HG02970 (cell line): Measurements from ENCODE around the gene INSM1.

Source experiments
- ATAC-seq: cut with Tn5 transposase; IDR thresholded peaks from one replicate; pipeline ENCODE4 v1.9.1; 2021; ENCODE audit warnings: mild to moderate bottlenecking, moderate library complexity, moderate number of reproducible peaks; ENCODE audit not compliant: unreplicated experiment, low FRiP score

INSM1 gene

DNA sequence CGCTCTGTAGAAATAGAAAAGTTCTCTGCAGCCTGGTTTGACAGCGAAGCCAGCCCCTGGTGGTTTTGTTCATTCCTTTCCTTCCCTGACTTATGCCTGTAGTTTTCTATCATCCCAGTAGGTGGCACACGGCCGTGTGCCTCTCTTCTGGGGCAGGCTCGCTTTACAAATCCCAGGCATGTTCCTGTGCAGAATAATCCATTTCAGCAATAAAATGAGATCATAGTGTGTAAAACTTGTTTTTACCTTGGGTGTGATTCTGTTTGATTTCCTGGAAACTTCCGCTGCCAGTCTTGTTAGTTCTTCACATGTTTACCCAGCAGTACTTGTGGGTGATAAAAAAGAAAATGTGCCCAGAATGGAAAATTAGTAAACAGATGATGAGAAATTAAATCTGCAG, 7.4 kb upstream of the INSM1 start:
- no peak for ATAC-seq

DNA sequence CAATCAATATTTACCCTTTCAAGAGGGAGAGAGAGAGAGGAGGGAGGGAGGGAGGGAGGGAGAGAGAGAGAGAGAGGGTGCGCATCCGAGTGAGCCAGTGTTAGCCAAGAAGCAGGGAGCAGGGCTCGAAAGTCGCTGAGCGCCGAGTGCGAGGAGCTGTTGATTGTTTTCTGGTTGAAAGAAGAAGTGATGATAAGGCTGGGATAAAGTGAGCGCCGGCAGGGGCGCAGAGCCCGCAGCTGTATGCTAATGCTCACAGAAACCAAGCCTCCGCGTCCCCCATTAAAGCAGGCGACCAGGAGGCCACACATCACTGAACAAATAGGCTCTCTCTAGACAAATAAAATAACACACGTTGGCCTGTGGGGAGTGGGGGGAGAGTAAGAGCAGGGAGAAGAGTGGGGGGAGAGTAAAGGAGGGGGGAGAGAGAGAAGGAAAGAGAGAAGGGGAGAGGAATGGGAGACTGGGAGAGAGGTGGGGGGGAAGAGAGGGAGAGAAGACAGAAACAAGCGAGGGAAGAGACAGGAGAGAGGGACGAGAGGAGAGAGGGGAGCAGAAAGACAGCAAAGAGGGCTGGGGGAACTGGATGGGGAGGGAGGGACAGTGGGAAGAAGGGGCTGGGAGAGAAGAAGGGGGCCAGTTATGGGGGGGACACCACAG, 5.0 kb upstream of the INSM1 start:
- ATAC-seq = no peak

DNA sequence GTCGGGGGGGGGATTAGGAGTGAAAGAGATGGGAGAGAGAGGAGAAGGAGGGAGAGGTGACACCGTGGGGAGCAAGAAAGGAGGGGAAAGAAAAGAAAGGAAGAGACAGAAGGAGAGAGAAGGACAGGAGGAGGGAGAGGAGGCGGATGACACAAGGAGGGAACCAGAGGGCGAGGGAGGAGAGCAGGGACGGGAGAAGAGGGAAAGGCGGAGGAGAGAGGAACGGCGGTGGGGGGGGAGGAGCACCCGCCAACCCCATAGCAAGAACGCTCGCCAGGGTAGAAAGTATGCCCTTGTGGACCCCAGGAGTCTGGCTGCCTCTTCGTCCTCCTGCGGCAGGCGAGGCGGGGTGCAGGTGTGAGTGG, 4.5 kb upstream of the INSM1 start:
- ATAC-seq = no peak

DNA sequence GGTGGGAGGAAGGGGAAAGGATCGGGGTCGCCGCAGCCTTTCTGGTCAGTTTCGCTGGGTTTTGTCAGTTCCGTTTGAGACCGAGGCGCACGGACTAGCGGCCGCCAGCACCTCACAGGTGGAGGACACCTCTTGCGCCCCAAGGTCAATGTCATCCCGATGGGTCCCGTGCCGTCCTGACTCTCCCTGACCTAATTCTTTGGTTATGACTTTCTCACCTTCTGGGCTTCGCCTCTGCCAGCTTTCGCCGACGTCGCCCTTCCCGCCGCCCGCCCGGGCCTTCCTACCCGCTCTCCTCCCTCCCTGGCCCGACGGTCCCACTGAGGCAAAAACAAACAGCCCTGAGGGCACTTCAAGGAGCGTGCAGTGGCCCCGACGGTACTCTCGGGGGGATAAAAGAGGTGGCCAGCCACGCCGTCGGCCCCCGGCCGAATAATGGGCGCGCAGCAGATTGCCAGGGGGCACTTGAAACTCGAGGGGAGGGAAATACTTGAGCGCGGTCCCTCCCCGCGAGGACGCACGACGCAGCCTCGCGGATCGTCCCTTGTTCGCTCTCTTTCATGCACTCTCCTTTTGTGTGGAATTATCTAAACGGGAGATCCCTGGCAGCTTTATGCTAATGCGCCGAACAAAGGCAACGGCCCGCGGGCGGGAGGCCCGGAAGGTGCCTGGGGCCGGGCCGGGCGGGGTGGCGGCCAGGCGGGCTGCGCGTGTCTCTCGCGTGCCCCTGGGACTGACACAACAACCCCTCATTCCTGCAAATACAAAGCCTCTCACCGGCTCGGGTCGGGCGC, 3.9 kb upstream of the INSM1 start:
- no peak for ATAC-seq

DNA sequence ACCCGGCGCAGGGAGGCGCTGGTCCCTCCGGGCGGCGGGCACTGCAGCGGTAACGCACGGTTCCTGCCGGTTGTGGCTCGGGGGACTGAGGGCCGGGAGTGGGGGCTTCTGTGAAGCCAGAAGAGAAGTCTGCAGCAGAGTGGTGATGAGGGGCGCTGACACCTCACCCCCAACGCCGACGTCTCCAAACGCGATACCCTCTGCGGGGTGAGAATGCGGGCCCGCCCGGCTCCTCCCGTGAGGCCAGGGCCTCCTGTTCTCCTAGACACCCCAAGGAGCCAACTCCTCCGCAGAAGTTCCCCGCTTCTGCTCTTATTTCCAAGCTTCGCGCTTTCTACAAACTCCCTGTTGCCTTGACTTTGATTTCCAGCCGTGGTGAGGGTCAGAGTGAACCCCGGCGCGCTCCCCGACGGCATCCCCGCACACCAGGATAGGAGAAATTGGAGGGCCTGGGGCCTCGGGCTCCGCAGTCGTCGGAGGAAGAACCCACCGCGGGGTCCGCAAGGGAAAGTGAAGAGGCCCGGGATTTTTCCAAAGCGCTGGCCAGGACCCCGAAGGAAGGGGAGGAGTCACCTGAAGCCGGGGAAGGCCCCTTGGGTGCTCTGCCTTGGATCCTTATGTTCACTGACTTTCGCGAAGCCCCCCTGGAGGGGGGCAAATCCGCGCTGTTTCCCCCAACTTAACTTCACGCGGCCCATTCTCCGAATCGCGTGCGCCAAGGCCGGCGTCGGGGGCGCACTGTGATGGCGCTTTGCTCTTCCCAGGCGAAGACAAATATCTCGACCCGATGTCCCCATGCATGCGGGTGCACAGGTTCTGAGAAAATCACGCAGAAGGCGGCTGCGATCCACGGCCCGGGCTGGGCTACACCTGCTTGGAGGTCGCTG, 3.1 kb upstream of the INSM1 start:
- ATAC-seq = no peak

DNA sequence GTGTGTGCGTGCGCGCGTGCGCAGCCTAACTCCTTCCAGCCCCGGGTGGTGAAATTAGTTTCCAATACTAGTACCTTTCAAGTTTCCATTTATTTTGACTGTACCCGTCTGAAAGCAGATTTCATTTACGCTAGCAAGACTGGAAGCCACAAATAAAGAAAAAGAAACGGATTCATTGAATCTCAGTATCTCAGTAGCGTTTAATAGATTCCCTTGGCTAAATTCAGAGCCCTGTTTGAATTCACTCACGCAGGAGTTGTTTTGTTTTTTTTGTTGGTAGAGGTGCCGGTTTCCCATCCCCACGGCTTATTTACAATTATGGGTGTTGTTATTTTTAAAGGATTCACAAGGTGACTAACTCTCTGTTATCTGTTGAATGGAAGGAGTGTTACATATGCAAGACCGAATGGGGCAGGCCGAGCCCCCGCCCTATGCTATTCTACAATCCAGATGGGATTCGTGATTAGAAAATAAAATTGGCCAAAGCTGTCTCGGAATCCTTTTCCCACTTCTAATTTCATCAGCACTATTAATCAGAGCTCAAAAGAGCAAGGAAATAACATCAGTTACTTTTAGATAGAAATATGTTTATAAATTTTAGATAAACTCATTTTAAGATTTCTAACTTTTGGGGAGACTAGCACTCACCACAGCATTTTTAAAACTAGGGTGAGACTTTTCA, 2.3 kb upstream of the INSM1 start:
- no peak for ATAC-seq

- ATAC-seq = no peak
These were observed 1.4 kb upstream of the INSM1 start for GRCh38 chr20:20366551-20366875.

DNA sequence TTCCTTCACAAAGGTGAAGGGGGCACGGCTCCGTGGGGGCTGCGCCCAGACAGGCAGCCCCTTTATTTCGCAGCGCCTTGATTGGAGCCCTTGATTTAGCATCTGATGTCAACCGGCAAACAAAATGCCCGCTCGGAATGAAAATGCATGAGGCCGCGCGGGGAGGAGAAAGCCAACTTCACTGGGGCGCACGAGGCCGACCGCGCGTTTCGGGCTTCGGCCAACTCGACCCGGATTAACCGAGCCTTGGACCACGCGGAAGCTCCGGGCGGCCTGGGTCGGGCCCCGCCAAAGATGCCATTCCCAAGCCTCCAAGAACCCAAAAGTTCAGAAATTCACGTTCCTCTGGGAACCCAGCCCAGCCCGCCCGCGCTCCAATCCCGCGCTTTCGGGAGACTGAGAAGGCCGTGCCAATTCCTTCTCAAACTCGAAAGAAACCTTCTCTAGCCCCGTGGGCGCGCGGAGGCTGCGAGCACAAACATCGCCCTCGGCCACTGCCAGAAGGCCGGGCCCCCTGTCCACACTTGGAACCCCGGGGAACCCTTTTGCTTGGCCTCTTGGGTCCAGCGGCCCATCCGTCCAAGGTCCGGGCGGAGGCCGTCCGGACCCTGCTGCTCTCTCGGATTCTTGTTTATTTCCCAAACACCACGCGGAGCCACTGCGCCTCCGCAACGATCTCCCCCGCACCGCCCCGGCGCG, 879 bp upstream of the INSM1 start:
- no peak for ATAC-seq

GRCh38 chr20:20368418-20369249, 730 bp downstream of the INSM1 start:
- ATAC-seq = no peak

DNA sequence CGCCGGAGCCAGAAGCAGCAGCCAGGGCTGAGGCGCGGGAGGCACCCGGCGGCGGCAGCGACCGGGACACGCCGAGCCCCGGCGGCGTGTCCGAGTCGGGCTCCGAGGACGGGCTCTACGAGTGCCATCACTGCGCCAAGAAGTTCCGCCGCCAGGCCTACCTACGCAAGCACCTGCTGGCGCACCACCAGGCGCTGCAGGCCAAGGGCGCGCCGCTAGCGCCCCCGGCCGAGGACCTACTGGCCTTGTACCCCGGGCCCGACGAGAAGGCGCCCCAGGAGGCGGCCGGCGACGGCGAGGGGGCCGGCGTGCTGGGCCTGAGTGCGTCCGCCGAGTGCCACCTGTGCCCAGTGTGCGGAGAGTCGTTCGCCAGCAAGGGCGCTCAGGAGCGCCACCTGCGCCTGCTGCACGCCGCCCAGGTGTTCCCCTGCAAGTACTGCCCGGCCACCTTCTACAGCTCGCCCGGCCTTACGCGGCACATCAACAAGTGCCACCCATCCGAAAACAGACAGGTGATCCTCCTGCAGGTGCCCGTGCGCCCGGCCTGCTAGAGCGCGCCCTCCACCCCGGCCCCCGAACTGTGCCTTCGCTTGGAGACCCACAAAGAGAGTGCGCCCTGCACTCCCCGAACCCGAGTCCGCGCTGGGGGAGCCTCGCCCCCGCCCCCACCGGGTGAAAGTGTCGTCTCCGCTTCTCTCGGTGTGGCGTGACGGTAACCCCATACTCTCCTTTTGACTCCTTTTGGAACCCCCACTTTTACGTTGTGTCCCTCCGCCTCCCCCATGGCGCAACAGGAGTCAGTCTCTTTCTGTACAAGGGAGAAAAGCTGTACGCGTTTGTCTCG, 1.6 kb downstream of the INSM1 start:
- ATAC-seq = no peak

DNA sequence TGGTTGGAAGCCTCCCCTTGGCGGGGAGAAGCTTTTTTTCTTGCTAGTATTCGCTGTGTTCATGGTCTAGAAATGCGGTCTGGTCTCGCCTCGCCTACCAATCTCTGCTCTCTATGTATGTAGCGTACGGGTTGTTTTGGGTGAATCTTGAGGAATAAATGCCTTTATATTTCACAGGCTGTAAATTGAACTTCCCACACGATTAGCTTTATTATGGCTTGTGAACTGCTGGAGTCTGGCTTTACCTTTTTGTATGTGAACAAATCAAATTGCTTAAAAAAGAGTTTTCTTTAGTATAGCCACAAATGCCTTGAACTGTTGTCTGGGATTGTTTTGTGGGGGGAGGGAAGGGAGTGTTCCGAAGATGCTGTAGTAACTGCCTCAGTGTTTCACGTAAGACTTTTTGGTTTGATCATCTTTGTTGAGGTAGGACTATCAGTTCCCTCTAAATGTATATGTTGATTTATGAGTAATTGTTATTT, 2.2 kb downstream of the INSM1 start:
- ATAC-seq = no peak

- no peak for ATAC-seq
These were observed 3.2 kb downstream of the INSM1 start for GRCh38 chr20:20371083-20371482.

GRCh38 chr20:20371681-20372080, 3.8 kb downstream of the INSM1 start:
- ATAC-seq = no peak

DNA sequence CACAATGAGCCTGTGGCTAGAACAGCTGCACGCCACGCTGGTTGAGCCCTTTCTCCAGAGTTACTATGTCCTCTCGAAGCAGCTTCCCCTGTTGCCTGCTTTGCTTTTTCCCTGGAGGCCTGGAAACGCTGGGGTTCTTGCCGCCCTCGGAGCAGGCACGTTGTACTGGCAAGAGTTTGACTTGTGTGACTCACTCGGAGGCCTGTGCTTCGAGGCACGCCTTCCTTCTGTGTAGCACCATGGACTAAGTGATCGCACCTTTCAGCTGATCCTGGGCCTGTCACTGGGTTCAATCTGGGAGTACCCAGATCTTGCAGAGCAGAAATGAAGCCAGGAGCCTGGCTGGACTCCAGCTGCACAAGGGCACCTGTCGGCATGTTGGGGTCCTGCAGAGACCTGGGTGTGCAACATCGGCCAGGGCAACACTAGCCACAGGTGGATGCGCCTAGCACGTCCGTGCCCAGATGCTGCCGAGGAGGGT, 5.2 kb downstream of the INSM1 start:
- no peak for ATAC-seq

GRCh38 chr20:20375862-20376261, 8.0 kb downstream of the INSM1 start:
- ATAC-seq = no peak

DNA sequence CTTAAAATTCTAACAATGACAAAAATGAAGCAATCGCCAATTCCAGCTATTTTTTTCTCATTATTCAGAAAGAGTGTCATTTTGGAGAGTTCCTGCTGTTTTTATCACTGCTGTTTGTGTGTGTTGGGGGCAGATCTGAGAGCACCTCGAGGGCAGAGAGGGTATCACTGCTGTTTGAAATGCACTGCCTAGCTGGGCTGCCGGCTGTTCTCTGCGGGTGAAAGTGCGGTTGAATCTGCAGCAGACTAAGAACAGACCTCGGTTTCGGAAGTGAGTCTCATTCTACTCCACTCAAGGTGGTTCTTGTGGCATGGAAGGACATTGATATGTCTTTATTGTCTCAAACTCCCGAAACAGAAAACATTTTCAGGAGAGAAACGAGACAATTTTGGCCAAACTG, 18.3 kb downstream of the INSM1 start:
- ATAC-seq = no peak

GRCh38 chr20:20390393-20390792, 22.5 kb downstream of the INSM1 start:
- ATAC-seq = no peak

- no peak for ATAC-seq
These were observed 23.2 kb downstream of the INSM1 start for GRCh38 chr20:20391115-20391514.
